DMS114 treated with DMSO at 0.1 percent for 48 hours (cell line): ENCODE measurements around the gene AUH.
"Not testable (repeated sequence)": the region's sequence is repeated elsewhere in the genome, so short reads cannot be mapped to it uniquely, and the experiment has no call there.

Experiments
- DNase-seq: peaks from one replicate; lab custom pipeline; 2025; ENCODE audit not compliant: unreplicated experiment; lab: John Stamatoyannopoulos, UW

The AUH gene

GRCh38 chr9:91211414-91211813 lies 150.3 kb downstream of the AUH start:
- no peak for DNase-seq

- DNase-seq, result no peak
Observed at GRCh38 chr9:91210318-91210717, 151.4 kb downstream of the AUH start.

GRCh38 chr9:91208837-91209236 lies 152.9 kb downstream of the AUH start:
- DNase-seq, result no peak

GRCh38 chr9:91208419-91208745 lies 153.3 kb downstream of the AUH start:
- DNase-seq, result no peak

- DNase-seq, result no peak
Observed at GRCh38 chr9:91207729-91208418, 153.8 kb downstream of the AUH start.

- DNase-seq, result no peak
Observed at GRCh38 chr9:91207397-91207728, 154.4 kb downstream of the AUH start.

- no peak for DNase-seq
Observed at GRCh38 chr9:91206806-91207205, 154.9 kb downstream of the AUH start.

- no peak for DNase-seq
Observed at GRCh38 chr9:91202736-91203283, 158.9 kb downstream of the AUH start.

GRCh38 chr9:91200692-91201336 lies 160.9 kb downstream of the AUH start:
- DNase-seq, result no peak

GRCh38 chr9:91199739-91200497 lies 161.8 kb downstream of the AUH start:
- DNase-seq, result no peak

- DNase-seq, result not testable (repeated sequence)
Observed at GRCh38 chr9:91198881-91199280, 162.8 kb downstream of the AUH start.

- DNase-seq, result no peak
Observed at GRCh38 chr9:91198405-91198804, 163.3 kb downstream of the AUH start.

- DNase-seq, result no peak
Observed at GRCh38 chr9:91197232-91198181, 164.2 kb downstream of the AUH start.

- DNase-seq, result no peak
Observed at GRCh38 chr9:91196103-91196950, 165.4 kb downstream of the AUH start.

GRCh38 chr9:91195372-91196012 lies 166.2 kb downstream of the AUH start:
- DNase-seq, result no peak

- DNase-seq, result no peak
Observed at GRCh38 chr9:91193658-91194391, 167.9 kb downstream of the AUH start.

- no peak for DNase-seq
Observed at GRCh38 chr9:91193087-91193657, 168.5 kb downstream of the AUH start.

- no peak for DNase-seq
Observed at GRCh38 chr9:91192381-91193086, 169.2 kb downstream of the AUH start.
